IPS-18c (cell line): ENCODE results near the gene PRICKLE4.
"Not testable (repeated sequence)": the region's sequence is repeated elsewhere in the genome, so short reads cannot be mapped to it uniquely, and the experiment has no call there.

Experiments used
- H3K4me3 ChIP-seq: 2 replicates; pipeline ENCODE4 v1.7.0; 2013; ENCODE audit warnings: low read depth, mild to moderate bottlenecking, low read length, moderate library complexity; ENCODE audit not compliant: insufficient read depth
- H3K9me3 ChIP-seq: one replicate; pipeline ENCODE4 v1.6.1; 2013; ENCODE audit warnings: mild to moderate bottlenecking, low read length, moderate library complexity; ENCODE audit not compliant: control insufficient read depth, insufficient read depth

PRICKLE4 gene

DNA sequence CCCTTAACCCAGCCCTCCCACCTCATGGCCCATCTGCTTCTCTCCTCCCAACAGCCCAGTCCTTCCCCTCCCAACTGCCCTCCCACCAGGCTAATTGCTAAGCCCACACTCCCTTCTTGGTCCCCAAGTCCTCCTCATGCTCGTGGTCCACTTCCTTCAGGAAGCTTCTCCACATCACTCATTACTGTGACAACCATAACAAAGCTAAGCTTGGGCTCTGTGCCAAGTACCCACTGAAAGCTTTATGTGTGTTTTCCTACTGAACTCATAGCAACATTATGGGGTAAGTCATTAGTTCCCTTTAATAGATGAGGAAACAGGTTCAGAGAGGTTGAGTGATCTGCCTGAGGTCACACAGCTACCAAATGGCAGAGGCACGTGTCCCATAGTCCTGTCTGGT is 17.1 kb upstream of the PRICKLE4 start:
- H3K4me3 ChIP-seq, result no peak overlapping the region
- peaks cover 2% of the 10 kb centered on the region for H3K9me3 ChIP-seq

DNA sequence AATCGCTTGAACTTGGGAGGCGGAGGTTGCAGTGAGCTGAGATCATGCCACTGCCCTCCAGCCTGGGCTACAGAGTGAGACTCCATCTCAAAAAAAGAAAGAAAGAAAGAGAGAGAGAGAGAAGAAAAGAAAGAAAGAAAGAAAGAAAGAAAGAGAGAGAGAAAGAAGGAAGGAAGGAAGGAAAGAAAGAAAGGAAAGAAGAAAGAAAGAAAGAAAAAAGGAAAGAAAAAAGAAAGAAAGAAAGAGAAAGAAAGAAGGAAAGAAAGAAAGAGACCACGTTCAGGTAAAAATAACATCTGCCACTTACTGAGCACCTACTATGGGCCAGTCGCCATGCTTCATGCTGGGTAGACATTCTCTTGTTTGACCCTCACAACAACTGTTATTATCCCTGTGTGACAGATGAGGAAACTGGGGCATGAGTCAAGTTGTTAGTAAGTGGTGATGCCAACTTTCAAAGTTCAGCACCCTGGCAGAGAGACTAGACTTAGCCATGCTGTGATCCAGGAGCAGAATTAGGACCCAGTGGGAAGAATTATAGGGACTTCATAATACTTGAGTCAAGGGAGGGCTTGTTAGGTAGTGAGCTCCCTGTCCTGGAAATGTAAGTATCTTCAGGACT is 14.4 kb upstream of the PRICKLE4 start:
- not testable (repeated sequence) for H3K4me3 ChIP-seq, H3K9me3 ChIP-seq

DNA sequence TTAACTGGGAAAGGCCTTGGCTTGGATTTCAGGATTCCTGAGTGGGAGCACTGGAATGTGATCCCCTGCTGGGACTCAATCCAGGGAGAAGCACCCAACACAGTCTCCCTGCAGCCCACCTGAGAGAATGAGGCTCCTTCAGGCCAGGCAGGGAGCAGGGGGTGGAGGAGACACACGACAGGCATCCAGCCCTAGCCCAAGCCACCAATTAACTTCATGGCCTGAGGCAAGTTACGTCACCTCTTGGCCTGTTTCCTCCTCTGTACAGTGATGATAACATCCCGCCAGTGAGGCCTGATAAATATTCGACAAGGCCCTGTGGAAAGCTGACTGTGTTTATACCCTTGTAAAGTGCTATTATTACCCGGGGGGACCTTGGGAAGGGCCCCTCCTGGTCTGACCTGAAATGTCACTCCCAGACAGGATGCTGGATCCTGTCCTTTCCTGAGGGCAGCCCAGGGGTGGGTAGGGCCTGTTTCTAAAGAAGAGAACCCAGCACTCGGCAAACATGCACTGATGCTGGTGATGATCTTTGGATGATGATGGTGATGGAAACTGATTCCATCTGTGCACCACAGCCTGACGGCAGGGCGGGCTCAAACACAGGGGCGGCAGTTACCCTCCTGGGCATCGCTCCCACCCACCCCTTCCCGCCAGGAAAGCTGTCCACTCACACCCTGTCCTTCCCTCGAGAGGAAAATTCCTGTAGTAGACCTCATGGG is 13.3 kb upstream of the PRICKLE4 start:
- no peaks in the 10 kb centered on the region for H3K9me3 ChIP-seq
- H3K4me3 ChIP-seq, result no peak overlapping the region

DNA sequence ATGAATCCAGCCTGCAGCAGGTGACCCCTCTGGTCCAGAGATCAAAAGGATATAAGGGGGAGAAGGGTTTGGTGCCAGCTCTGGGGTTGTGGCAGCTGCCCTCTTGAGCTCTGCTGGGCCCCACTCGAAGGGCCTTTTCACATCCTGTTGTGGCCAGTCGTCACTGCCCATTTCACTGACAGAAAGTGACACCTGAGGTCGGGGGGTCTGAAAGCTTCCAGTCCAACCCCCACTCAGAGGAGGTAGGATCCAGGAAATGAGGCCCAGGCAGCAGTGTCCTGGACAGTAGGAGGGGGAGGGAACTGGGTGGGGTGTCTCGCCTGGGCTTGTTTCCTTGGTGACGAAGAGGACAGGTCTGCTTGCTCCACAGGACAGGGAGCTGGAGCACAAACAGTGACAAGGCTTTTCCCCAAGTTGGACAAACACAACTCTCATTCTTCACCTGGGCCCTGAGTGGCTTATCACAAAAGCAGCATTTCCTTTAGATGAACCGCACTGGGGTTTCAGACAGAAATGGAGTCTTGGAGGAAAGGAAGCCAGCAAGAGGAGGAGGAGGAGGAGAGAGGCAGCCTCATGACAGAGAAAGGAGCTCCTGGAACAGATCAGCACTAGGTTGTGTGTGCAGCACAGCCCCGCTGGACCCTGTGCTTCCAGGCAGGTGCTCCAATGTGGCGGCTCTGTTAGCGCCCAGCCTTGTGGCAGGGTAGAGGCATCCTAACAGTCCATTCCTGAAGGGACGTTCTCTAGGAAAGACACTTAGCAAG is 11.9 kb upstream of the PRICKLE4 start:
- Histone ChIP-seq H3K4me3 (no peak overlapping the region), H3K9me3 (no peaks in the 10 kb centered on the region)

DNA sequence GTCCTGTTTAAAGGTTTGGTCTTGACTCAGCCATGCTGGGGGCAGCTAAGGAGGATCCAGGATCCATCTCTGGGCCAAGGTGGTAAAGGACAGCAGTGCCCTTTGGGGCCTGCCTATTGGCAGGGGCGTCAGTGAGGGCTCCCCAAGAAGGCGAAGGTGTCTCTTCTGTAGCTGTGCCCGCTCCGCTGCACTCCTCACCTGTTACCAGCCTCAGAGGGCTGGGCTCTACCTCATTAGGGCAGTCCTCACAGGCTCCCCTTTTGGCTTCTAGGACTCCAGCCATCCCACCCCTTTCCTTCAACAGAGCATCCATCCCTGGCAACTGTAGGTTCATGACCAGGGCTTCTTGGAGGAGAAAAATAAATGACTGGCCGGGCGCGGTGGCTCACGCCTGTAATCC is 11.2 kb upstream of the PRICKLE4 start:
- Histone ChIP-seq H3K9me3 (no peaks in the 10 kb centered on the region), H3K4me3 (no peak overlapping the region)

DNA sequence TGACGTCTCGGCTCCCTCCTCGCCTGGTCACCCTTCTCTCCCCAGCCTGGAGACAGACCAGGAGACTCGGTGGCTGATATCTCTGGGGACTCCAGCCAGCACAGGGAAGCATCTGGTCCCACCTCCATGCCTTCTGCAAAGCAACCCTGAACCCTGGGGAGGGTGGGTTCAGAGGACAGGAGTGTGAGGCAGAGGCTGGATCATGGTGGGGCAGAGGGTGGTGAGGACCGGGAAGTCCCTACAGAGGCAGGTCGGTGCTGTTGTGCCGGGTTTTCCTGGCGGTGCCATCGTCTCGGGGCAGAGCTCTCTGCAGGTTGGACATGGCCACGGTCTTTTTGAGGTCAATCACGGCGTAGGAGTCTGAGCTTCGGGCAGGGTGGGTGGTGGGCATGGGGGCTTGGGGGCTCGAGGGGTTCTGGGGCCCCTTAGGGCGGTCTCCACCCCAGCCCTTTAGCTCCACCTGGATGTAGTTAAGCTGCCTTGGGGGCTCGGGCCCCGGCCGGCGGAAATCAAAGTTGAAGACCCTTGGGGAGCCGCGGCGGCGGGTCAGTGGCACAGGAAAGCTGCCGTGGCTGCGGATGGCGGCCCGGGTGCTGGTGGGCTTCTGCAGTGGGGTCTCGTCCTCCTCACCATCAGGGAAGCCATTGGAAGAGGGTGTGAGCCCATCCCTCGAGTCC is 10.1 kb upstream of the PRICKLE4 start:
- no peak overlapping the region for H3K4me3 ChIP-seq

DNA sequence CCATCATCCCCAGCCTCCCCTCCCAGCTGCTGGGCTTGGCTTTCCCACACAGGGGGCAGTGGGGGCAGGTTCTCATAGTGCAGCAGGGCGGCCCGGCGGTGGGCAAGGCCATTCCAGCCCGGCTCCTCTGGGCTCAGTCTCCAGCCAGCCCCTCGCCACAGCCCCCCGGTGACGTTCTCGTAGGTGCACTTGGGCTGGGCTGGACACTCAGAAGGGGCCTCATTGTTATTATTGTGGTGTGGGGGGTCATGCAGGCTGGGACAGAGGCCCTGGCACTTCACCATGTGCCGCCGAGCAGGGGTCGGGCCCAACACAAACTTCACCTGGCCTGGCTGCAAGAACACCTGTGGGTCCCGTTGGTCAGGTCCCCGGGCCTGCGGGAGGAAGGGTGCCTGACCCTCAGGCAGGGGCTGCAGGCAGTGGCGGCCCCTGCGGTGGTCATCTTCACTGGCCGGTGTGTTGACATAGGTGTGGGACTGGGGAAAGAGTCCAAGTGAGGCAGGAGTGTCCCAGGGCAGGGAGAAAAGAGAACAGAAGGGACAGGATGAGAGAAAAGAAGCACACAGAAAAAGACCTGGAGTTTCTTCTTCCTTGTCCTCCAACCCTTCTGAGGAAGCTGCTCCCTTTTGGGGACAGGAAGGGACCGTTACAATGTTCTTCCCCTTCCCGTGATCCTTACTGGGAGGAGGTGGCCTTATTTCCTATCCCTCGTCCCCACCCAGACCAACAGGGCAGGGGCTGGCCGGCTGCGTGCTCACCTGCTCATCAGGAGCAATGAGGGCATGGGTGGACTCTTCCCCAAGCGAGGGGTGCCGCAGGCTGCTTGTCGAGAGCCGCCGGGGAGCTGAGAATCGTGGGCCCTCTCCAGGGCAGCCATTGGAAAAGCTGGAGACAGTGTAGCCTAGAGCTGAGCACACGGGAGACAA is 9.3 kb upstream of the PRICKLE4 start:
- H3K4me3 ChIP-seq, result no peak overlapping the region
- H3K9me3 ChIP-seq, result no peaks in the 10 kb centered on the region

More for the DNA sequence above, 10.1 kb upstream of the PRICKLE4 start:
- H3K9me3 ChIP-seq, result no peaks in the 10 kb centered on the region

DNA sequence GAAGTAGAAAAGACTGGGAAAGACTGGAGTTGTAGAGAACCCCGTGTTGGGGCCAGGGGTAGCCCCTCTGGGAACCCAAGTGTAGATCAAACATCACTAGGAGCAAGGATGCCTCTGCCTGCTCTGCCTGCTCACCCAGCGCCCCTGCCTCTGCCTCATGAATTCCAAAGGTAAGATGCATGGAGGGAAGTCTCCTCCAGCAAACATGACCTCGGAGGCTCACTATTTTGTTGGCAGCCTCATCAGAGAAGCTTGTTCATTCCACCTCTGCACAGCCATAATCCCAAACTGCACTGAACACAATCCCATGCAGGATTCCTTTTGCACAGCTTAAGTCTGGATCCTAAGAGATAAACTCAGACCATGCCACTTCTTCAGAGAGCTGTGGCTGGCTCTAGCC is 5.7 kb upstream of the PRICKLE4 start:
- Histone ChIP-seq H3K9me3 (no peaks in the 10 kb centered on the region), H3K4me3 (no peak overlapping the region)

DNA sequence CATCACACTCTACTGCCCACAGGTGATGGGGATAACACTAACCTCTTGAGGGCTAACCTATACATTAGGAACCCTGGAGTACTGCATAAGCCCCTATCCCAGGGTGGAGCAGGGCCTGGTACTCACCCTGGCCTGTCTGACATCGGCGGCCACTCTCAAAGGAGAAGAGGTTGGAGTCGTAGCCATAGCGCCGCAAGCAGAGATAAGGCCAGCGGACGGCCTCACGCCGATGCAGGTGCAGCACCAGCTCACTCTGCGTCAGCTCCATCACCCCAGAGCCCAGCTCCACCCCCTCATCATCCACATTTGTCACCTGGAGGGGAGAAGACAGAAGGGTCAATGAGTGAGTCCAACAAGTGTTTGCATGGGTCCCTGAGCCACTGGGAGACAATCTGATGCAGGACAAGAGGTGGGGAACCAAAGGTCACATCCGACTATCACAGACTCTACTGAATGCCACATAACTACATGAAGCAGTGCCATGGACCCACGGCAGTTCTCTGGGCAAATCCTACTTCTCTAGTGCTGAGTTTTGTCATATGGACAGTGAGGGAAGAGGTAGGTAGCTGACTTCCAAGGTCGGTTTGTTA is 5.2 kb upstream of the PRICKLE4 start:
- no peaks in the 10 kb centered on the region for H3K9me3 ChIP-seq

DNA sequence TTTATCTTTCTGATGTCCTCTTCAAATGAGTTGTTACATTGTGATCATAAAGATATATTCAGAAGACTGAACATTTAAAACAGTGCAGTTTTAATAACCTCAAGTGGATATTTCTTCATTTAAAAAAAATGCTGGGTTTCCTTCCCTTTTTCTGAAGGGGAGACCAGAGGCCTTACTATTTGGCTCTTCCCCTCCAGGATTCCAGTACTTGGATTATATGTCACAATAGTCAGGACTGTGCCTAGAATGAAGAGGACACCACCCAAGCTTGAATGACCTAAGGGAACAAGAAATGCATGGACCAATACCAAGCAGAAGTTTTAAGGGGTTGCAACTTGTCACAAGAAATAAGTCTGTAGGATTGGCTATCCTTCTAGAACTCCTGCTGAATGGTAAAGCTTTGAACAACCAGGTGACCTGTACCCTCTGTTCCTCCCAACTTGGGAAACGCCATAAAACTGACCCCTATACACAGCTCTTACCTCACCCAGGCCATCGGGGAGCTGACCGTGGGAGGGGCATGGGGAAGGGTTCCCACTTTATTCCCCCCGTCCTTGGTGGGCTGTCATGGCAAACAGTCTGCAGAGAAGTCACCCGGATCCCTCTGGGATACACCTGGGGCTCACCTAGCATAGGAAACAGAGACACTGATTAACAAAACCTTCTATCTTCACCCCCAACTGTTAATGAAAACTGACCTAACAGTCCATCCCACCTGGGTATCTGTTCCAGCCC is 2.9 kb upstream of the PRICKLE4 start:
- no peak overlapping the region for H3K4me3 ChIP-seq

More for the DNA sequence above, 5.2 kb upstream of the PRICKLE4 start:
- H3K4me3 ChIP-seq, result no peak overlapping the region

DNA sequence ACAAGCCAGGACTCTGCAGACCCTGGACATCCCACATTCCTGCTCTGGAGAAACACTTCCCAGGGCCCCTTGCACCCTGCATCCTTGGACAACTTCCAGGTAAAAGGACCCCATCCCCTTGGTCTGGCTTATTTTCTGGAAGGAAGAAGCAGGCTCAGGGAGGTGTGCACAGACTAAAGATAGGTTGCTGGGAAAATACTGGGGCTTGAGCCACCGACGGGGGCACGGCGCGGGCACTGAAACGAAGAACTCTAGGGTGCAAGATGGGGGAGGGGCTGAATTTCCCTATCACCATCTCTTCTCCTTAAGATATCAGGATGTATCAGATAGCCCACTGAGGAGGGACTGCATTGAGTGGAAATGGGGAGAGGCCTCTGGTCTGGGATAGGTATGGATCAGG is 1.7 kb upstream of the PRICKLE4 start:
- Histone ChIP-seq H3K9me3 (no peaks in the 10 kb centered on the region), H3K4me3 (peak overlapping the region; percentile 74)

More for the DNA sequence above, 2.9 kb upstream of the PRICKLE4 start:
- no peaks in the 10 kb centered on the region for H3K9me3 ChIP-seq

DNA sequence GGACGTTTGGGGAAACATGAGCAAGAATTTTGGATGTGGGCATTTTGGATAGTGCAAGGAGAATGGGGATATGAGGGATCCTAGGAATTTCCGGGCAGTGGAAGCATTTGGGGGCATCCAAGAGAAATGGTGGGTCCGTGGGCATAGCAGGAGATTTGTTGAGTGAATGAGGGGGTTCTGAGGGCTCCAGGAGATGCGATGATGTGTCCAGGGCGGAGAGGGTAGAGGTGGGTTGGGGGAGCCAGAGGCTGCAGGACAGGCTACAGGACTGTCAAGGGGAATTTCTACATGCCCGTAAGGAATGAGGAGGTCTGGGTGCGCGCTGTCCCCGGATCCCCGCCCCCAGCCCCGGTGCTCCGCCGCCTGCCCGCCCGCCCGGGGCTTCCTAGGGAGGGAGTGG is 1.2 kb upstream of the PRICKLE4 start:
- Histone ChIP-seq H3K4me3 (peak overlapping the region; percentile 74), H3K9me3 (no peaks in the 10 kb centered on the region)

DNA sequence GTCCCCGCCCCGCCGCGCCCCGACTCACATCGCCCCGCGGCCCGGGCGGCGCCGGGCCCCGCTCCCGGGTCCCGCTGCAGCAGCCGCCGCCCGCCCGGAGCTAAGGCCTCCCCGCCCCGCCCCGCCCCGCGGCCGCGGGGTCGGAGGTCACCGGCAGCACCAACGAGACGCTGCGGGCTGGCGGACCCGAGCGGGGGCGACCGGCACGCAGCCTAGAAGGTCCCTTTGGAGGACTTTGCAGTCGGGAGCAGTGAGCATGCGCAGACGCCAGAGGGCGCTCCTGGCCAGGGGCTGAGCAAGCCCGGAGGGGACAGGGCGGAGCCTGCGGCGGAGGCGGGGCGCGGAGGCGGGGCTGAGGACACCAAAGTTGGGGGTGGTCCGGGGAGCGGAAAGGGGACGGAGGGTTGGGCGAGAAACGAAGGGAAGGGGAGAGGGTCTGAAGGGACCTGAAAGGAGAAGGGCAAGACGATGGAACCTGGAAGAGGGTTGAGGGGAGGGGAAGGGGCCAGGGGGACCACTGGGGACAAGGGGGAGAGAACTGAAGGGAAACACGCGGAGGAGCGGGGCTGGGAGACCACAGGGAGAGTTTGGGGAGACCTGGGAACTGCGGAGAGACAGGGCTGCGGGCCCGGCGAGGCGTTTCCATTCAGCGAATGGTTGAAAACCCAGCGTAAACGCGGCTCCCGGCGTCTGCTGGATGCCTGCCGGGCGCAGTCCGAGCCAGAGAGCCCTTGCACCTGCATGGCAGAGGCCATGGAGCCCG is 613 bp upstream of the PRICKLE4 start, which contains the start of gene FRS3:
FRS3 (minus strand) TSS at position 113 of the 763 bp plus-strand sequence. CDS start 2,913 bp downstream, outside the sequence.
- peak within 1 kb of the TSS; percentile 74 for H3K4me3 ChIP-seq
- no peaks in the 10 kb centered on the region for H3K9me3 ChIP-seq

DNA sequence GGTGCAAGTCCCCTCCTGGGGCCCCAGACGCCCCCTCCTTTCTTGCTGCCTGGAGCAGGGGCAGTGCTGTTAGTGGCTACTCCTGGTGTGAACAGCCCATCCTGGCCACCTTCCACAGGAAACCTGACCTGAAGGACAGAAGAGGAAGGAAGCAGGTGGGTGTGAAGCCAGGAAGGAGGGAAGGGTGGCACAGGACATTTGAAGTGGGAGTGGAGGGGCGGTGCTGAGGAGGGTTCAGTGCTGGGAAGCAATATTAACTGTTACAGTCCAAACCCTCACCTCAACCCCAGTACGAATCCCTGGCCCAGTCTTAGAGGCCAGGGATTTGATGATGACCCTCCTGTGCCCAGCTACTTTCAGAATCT is 766 bp downstream of the PRICKLE4 start:
- peak overlapping the region; percentile 59; the same call in 1 of the 2 replicates for H3K4me3 ChIP-seq
- no peaks in the 10 kb centered on the region for H3K9me3 ChIP-seq

DNA sequence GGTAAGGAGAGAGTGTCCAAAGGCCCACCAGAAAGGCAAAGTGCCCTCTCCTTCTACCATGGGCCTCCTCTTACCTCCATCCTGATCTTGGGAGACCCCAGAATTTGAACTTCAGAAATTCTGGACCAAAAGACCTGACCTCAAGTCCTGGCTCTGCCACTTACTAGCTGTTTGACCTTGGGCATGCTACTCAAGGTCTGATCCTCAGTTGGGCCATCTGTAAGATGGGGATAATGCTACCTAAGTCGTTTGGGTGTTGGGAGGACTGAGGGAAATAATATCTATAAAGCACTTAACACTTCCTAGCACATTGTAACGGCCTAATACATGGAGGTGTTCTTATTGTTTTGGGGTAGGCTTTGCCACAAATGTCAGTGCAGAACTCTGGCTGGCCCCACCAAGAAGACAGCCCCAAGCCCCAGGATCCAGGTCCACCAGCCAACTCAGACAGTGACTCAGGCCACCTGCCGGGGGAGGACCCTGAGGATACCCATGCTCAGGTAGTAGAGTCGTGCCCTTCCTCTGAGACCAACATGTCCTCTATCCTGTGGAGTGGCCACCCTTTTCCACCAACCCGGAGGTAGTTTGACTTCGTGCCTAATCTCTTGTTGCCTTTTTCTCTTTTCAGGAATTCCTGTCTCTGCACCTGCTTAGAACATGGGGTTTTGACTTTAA is 2.7 kb downstream of the PRICKLE4 start:
- Histone ChIP-seq H3K9me3 (no peaks in the 10 kb centered on the region), H3K4me3 (no peak overlapping the region)
